Measurements from ENCODE around the gene DUOX1.
A peak's percentile ranks its signal among the peaks of the same experiment; 100 is the strongest.

DNA sequence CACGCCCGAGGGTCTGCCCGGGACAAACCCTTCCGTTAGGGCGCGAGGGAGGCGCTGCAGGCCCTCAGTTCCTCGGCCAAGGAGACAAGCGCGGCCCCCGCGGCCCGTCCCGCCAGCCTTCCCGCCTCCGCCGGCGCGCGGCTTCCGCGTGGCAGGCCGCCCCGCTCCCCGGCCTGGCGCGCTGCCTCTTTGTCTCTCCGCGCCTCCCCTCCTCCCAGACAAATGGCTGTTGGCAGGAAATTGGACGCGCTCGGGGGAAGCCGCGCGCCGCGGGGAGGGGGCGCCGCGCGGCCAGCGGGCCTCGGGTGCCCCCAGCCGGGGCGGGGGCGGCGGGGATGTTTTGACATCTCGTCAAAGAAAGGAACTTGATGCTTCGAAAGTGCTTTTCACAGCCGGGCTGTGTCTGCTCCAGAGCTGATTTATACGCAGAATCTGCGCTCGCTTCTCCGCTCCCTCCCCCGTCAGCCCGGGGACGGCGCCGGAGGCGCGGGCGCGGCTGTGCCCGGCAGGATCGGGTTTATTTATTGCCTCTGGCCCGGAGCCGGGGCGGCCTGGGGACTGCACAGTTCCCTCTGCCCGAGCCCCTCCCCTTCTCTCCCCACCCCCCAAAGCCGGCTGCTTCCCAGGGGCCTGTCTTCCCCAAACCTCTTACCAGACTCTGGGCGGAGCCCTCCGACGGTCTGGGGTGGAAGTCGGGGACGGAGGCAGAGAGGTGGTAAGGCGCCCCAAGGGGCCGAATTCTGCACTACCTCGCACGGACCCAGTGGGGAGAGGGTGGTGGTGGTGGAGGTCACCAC, 37.2 kb downstream of the DUOX1 start:
- TF ChIP-seq EZH2 (IDR thresholded peaks at IDR 0.05) (no peak), POLR2AphosphoS5 (IDR thresholded peaks at IDR 0.05; ENCODE audit: borderline replicate concordance, low read depth, low read length) (peak; percentile 64), FOXP2 (optimal IDR thresholded peaks at IDR 0.05; ENCODE audit: control extremely low read depth, extremely low read length, insufficient read depth) (no peak)
